HG03045 (cell line): ENCODE measurements around the gene STAB2.
"Not testable (repeated sequence)": the region's sequence is repeated elsewhere in the genome, so short reads cannot be mapped to it uniquely, and the experiment has no call there.

Source experiments
- ATAC-seq: cut with Tn5 transposase; IDR thresholded peaks from one replicate; pipeline ENCODE4 v1.9.1; 2021; ENCODE audit warnings: mild to moderate bottlenecking, moderate library complexity; ENCODE audit not compliant: unreplicated experiment

STAB2 gene

GRCh38 chr12:103801709-103802585 lies 214.9 kb downstream of the STAB2 start:
- ATAC-seq = no peak

GRCh38 chr12:103802586-103802886 lies 215.5 kb downstream of the STAB2 start:
- no peak for ATAC-seq

GRCh38 chr12:103803847-103804246 lies 216.8 kb downstream of the STAB2 start:
- ATAC-seq = no peak

- ATAC-seq = no peak
Observed at GRCh38 chr12:103805655-103806360, 218.7 kb downstream of the STAB2 start.

- ATAC-seq = no peak
Observed at GRCh38 chr12:103806803-103807202, 219.7 kb downstream of the STAB2 start.

GRCh38 chr12:103807561-103808238 lies 220.6 kb downstream of the STAB2 start:
- ATAC-seq = no peak

GRCh38 chr12:103808239-103808880 lies 221.3 kb downstream of the STAB2 start:
- ATAC-seq = no peak

- ATAC-seq = no peak
Observed at GRCh38 chr12:103809154-103809553, 222.1 kb downstream of the STAB2 start.

GRCh38 chr12:103809639-103810038 lies 222.6 kb downstream of the STAB2 start:
- ATAC-seq = not testable (repeated sequence)

- ATAC-seq = no peak
Observed at GRCh38 chr12:103810111-103810510, 223.0 kb downstream of the STAB2 start.

- no peak for ATAC-seq
Observed at GRCh38 chr12:103811791-103812190, 224.7 kb downstream of the STAB2 start.

GRCh38 chr12:103812789-103813188 lies 225.7 kb downstream of the STAB2 start:
- no peak for ATAC-seq

GRCh38 chr12:103813426-103813825 lies 226.4 kb downstream of the STAB2 start:
- ATAC-seq = no peak

GRCh38 chr12:103813949-103814348 lies 226.9 kb downstream of the STAB2 start:
- no peak for ATAC-seq

GRCh38 chr12:103814436-103814835 lies 227.4 kb downstream of the STAB2 start:
- no peak for ATAC-seq
